Glomerular visceral epithelial cell (primary cell): ENCODE results near the gene FBXW7.
A peak's percentile ranks its signal among the peaks of the same experiment; 100 is the strongest.
"Not testable (repeated sequence)": the region's sequence is repeated elsewhere in the genome, so short reads cannot be mapped to it uniquely, and the experiment has no call there.

ENCODE experiments used
- DNase-seq: peaks from one replicate; pipeline ENCODE4 v3.0.0-alpha.2; 2016; ENCODE audit errors: extremely low spot score

FBXW7 gene

DNA sequence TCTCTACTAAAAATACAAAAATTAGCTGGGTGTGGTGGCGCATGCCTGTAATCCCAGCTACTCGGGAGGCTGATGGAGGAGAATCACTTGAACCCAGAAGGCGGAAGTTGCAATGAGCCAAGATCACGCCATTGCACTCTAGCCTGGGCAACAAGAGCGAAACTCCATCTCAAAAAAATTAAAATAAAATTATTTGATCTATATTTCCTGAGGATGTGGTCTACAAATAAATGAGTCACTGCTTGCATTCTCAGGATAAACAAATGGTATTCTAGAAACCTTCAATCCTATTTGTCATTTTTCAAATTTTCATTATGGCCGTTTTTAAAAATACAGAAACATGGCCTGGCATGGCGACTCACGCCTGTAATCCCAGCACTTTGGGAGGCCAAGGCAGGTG is 8.6 kb upstream of the FBXW7 start:
- DNase-seq: not testable (repeated sequence)

DNA sequence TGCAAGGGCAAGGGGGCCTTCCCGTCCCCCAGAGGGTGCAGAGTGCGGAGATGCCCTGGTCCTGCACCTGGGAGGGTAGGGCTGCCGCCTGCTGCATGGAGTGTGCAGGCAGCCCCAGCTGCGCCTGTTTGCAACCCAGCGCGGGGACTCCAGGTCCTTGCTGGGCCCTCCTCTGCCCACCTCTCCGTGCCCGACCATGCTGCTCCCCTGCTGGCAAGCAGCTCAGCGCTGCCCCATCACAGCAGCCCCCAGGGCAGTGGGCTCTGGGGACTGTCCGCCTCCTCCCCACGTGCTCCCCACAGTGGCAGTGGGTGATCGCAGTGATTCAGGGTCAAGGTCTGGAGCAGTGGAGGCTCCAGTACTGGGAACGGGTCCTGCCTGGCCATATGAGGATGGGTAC is 5.0 kb upstream of the FBXW7 start:
- DNase-seq: no peak

DNA sequence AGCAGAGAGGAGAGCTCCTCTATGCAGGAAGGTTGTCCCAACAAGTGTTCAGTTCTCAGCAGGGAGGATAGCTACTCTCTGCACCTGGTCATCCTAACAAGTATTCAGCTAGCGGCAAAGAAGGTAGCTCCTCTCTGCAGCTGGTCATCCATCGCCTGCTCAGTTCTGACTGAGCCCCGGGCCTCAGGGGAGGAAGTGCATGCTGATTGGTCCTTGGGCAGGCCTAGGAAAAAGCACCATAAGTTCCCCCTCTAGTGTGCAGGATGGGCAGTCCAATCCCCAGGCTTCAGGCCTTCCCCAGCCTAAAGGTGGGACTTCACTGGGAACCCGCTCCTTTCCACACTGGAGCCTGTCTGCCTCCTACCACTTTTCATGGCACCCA is 4.4 kb upstream of the FBXW7 start:
- no peak for DNase-seq

DNA sequence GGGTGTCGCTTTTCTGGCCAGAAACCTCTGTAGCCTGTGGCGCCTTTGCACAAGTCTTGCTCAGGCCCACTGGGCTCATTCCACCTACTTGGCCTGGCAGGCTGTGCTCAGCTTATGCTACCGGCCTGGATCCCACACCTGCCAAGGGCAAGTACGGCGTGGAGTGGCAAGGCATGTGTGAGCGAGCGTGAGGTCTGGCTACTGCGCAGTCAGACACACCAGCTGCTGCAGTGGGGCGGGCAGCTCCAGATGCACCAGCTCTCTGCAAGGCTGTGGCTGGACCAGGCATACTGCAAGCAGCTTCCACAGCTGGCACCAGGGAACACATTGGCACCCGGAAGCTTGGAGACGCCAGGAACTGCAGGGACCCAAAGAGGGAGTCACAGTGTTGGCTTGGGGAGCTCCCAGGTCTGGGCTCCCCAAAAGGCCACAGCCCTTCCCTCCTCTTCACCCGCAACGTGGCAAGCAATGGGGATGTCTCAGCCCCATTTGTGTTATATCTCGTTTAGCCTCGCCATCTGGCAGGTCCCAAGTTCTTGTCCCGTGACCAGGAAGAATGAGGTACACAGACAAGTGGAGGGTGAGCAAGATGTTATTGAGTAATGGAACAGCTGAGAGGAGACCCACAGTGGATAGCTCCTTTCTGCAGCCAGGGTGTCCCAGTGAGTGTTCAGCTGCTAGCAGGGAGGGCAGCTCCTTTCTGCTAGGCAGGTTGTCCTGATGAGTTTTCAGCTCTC is 3.8 kb upstream of the FBXW7 start:
- no peak for DNase-seq

DNA sequence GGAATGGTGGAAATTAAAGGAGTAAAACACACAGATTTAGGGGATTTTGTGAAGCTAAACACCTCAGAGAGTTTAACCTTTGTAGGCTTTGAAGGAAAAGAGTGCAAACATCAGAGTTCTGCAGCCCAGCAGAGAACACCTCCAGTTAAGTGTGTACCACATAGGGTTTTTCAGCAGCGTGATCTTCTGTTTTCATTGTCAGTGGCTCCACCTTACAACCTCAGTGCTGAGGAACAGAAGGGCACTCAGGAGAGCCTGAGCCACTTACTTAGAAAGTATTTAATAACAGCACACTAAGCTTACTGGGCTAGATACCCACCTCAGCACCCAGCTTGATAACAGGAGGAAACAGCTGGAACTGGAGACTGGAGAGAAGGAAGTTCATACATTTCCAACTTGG is 2.0 kb upstream of the FBXW7 start:
- no peak for DNase-seq

DNA sequence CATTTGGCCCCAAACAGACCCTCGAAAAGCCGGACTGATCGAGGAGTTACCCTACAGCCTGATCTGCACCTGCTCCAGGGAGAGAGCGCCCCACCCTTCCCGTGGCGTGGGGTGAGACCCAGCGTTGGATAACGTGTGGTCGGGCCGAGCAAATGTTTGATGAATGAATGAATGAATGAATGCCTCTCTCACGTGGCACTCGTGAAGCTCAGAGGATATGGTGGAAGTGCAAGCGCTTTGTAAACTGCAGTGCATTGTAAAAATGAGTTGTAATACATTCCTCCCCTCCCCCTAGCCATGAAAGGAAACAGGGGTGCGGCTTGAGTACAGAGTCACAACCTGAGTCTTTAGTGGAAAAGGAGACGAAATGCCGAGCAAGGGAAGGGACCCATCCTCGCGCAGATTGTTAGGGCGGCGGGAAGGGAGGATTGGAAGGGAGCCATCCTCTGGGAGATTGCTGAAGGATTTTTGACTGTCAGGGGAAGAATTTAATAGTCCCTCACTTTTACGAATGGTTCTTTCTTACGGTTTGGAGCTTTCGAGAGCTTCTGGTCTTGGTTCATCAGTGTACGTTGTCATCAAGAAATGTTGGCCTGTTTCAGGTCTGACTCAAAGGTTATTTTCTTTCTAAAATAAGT is 772 bp upstream of the FBXW7 start:
- DNase-seq: no peak

DNA sequence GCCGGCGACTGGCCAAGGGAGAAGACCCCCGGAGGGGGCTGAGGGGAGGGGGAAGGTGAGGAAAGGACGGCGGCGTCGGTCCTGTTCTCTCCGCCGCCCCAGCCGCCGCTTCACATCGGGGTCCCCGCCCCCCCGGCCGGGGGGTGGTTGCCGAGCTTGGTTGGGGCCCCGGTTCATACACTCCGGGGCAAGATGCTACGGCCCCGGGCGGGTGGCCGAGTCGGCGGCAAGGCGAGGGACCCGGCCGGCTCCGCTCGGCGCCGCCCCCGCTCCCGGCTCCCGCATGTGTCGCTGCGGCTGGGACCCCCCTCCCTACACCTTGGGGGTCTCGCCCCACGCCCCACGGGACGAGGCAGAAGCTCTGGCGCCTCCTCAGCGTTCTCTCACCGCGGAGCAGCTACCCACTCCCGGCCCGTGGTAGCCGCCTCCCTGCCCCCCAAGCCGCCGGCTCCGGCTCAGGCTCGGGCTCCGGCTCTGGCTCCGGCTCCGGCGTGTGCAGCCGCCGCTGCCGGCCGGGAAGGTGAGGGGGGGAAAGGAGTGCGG is 461 bp downstream of the FBXW7 start:
- no peak for DNase-seq

DNA sequence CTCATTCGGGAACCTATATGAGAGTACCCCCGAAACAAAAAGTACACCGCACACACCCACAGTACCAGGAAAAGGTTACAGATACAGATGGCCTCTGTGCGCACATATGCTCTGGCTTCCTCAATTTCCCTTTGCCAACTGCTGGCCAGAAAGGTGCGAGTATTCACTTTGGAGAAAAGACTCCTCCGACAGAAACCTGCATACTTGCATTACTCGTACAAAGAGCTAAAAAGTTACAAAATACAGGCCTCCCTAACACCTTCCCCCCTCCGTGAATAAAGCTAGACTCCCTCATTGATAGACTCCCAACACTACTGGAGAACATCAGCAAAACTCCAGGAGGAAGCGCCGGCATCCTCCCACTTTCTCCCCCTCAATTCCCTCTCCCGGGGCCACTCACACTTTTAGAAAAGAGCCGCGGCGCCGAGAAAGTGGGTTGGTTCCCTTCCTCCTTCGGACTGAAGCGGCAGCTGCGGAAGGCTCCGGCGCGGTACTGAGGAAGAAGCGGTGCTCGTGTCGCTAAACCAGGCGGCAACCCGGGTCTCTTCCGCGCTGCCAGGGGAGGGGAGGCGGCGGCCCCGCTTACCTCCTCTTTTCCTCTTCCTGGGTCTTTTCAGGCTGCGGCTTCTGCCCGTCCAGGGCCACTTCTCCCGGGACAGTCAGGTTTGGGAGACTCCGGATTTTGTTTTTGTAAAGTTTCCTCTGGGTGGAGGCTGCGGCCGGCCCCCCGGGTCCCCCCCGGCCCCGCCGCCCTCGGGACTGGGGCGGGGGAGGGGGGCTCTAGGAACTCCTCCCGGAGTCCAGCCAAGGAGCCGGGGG is 1.1 kb downstream of the FBXW7 start:
- DNase-seq: peak; percentile 25

DNA sequence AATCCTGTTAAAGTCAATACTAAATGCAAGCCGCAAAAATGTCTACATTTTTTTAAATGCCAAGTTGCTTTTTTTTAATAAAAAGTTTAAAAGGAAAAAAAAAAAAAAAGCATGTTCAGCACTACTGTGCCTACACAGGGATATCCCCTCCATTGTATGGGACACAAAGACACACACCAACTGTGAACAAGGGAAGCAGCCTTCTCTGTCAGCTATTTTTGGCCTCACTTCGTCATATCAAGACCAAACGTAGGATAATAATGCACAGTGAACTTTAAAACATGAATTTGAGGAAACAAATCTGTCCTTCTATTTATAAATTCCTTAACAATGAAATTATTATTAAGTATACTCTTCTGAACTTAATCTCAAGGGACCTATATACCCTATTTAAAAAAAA is 4.4 kb downstream of the FBXW7 start:
- DNase-seq: no peak

DNA sequence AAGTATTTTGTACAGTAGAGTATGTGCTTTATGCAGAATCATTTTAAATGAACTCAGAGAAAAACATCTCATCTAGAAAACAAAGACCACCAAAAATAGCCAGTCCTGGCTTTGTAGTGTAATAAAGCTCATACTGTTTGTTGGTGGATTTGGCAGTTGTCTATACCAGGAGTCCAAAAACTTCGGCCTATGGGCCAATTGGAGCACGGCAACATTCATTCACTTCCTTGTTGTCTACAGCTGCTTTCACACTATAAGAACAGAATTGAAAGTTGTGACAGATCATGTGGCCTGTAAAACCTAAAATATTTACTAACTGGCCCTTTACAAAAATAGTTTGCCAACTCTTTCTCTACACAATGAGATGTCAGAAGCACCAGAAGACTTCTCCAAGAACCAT is 5.3 kb downstream of the FBXW7 start:
- DNase-seq: no peak

DNA sequence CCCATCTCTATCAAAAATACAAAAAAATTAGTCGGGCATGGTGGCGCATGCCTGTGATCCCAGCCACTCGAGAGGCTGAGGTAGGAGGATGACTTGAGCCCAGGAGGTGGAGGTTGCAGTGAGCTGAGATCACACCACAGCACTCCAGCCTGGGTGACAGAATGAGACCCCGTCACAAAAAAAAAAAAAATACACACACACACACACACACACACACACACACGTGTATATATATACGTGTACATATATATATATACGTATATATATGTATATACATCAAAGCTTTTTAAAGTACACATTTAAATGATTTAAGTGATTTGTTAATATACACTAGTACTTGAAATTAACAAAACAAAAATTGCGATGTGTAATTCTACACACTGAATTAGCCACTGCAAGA is 6.0 kb downstream of the FBXW7 start:
- no peak for DNase-seq

DNA sequence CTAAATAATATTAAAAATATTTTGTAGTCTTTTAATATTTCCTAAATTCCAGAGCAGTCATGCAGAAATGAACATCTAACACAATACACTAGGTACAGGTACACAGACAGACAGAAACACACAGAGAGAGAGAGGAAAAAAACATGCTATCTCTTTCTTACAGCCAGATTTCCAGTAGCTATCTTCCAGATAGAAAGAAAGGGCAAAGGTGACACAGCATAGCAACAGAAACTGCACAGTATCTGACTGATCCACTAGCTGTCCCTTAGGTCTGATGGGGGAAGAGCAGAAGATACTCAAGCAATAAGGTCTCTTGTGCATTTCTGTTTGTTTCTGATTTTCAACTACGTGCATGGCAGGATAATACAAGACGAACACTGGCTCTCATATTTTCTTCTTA is 7.8 kb downstream of the FBXW7 start:
- DNase-seq: no peak

DNA sequence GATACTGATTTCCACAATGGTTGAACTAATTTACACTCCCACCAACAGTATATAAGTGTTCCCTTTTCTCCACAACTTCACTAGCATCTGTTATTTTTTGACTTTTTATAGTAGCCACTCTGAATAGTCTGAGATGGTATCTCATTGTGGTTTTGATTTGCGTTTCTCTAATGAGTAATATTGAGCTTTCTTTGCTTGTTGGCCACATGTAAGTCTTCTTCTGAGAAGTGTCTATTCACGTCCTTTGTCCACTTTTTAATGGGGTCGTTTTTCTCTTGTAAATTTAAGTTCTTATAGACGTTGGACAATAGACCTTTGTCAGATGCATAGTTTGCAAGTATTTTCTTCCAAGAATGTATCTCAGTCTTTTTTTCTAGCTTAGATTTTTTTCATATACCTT is 10.0 kb downstream of the FBXW7 start:
- no peak for DNase-seq

DNA sequence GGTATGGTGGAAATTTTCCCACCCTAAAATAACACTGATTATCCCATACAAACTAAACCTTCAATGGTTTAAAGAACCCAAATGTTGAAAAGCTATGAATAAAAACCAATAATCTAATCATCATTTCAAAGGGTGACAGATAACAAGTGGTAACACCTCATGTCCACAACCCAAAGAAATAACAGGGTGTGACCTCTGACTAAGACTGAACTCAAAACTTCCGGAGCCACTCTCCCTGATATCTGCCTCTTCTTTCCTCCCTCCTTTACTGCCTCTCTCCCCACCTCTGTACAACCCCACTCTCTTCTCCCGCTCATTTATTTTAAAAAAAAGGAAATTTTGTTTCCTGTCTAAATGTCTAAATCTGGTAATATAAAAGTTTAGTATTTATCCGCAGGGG is 11.5 kb downstream of the FBXW7 start:
- DNase-seq: no peak

DNA sequence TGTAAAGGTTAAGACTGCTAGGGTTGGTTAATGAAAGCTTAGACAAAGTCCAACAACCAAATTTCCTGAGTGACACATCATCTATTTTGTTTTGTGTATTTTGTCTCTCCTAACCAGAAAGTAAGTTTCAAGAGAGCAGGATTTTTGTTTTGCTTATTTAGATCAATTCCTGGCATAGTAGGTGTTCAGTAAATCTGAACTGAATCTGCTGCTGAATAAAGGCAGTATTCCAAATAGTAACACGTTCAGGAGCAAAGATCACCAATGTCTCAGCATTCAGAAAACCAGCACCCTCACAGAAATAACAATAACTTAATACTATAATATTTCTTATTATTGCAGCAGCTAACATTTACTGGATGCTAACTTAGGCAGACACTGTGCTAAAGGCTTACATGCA is 12.2 kb downstream of the FBXW7 start:
- no peak for DNase-seq

DNA sequence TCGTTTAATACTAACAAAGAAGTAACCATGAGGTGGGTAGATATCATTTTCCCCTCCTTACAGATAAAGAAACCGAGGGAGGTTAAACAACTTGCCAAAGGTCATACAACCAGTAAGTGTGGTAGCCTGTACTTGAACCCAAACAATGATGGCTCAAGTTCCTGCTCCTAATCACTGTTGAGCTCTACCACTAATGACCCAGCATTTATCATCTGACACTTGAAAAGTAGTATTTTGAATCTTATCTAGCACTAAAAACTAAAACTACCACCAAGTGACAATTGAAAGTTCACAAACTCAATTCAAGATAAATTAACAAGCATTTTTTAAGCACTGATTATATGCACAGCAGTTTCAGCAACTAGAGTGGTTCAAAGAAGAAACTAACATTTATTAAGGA is 13.1 kb downstream of the FBXW7 start:
- no peak for DNase-seq

DNA sequence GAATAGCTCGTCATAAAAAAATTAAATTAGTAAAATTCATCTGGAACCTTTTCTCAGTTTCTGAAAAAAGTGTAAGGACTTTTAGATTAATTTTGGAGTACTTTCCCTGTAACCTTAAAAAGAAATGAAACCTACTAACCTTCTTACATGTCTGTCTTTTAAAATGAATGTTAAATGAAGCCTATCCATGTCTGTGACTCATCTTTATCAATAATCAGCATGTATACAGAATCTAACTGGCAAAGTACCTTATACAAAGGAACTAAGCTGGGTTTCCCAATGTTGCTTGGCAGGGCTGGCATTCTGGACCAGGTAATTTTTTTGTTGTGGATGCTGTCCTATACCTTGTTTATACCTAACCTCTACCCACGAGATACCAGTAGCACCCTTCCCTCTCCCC is 13.6 kb downstream of the FBXW7 start:
- no peak for DNase-seq

DNA sequence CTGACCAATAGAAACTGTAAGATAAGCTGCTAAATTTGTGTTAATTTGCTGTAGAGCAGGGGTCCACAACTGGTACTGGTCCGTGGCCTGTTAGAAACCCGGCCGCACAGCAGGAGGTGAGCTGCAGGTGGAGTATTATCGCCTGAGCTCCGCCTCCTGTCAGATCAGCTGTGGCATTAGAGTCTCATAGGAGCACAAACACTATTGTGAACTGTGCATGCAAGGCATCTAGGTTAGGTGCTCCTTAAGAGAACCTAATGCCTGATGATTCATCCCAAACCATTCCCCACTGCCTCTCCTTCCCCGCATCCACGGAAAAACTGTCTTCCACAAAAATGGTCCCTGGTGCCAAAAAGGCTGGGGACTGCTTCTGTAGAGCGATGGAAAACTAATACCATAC is 19.7 kb downstream of the FBXW7 start:
- no peak for DNase-seq

DNA sequence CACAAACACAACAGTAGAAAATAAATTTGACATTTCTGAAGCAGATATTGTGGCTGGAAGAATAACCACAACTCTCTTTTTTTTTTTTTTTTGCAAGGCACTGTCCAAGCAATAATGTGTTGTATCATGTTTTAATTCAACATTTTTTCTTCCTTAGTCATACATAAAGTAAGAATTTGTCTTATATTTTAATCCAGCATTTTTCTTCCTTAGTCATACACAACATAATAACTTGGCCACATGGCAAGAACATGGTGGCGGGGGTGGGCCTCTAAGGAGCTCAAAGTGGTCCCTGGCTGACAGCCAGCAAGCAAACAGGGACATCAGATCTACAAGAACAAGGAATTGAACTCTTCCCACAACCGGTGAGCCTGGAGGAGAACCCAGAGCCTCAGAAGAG is 20.2 kb downstream of the FBXW7 start:
- peak; percentile 48 for DNase-seq

DNA sequence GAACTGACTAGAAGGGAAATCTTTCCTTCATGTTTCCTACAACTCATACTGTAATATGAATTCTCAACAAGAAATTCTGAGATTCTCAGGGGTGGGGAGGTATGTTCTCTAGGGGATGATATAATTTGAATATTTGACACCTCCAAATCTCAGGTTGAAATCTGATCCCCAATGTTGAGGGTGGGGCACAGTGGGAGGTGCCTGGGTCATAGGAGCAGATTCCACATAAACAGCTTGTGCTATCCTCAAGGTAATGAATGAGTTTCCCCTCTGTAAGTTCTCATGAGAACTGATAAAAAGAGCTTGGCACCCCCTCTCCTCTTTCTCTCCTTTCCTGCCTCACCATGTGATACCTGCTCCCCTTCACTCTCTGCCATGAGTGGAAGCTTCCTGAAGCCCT is 21.5 kb downstream of the FBXW7 start:
- no peak for DNase-seq

DNA sequence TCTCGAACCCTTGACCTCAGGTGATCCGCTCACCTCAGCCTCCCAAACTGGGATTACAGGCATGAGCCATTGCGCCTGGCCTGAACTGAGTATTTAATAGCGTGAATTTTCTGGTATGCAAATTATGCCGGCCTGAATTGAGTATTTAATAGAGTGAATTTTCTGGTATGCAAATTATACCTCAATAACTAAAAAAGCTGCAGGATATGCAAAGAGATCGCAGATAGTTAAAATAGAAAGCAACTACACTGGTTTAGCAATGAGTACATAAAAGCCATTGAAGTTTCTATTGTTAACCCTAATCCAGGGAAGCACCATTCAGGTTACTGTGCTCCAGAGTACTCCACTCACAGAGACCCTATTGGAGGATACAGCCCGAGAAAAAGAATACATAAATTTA is 22.8 kb downstream of the FBXW7 start:
- no peak for DNase-seq

DNA sequence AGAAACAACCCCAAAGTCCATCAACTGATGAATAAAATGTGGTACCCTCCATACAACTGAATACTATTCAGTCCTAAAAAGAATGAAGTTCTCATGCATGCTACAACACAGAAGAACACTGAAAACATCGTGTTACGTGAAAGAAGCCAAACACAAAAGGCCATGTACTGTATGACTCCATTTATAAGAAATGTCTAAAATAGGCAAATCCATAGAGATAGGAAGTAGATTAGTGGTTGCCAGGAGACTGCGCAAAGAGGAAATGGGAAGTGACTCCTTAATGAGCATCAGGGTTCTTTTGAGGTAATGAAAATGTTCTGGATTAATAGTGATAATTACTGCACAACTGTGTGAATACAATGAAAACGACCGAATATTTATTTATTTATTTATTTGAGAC is 23.4 kb downstream of the FBXW7 start:
- DNase-seq: no peak
